Heart right ventricle (tissue), 16 donors: Measurements from ENCODE around the gene SCAMP4. TPM values are rescaled to one million over a fixed set of nuclear protein-coding genes. Genes with fewer than 3 reads are reported as not detected.

Experiments used
- ATAC-seq, 8 donors: fragments of 200-7000 bp; cut with Tn5 transposase; one replicate each; pipeline ENCODE4 v1.9.1; 2020; ENCODE audit warnings: mild to moderate bottlenecking in 8 of 8, moderate library complexity in 8 of 8, moderate number of reproducible peaks in 1 of 8
- DNase-seq, 2 donors: peaks; one replicate each; pipeline ENCODE4 v3.0.0-alpha.2; 2020
- H3K27ac ChIP-seq, 10 donors: fragments of 200-600 bp; sonication (generic) in 2 of 10; one replicate each; pipeline versions ENCODE4 v1.5.0 to v1.8.0; 2020 to 2022; ENCODE audit warnings: mild to moderate bottlenecking in 3 of 10
- H3K27me3 ChIP-seq, 7 donors: fragments of 200-600 bp; one replicate each; pipeline ENCODE4 v1.8.0; 2021 to 2022; ENCODE audit warnings: mild to moderate bottlenecking in 2 of 7
- H3K36me3 ChIP-seq, 9 donors: fragments of 200-600 bp; sonication (generic) in 1 of 9; one replicate each; pipeline versions ENCODE4 v1.5.0 to v1.8.0; 2020 to 2022; ENCODE audit warnings: mild to moderate bottlenecking in 2 of 9
- H3K4me1 ChIP-seq, 9 donors: fragments of 200-600 bp; sonication (generic) in 1 of 9; one replicate each; pipeline versions ENCODE4 v1.5.0 to v1.8.0; 2020 to 2022; ENCODE audit warnings: mild to moderate bottlenecking in 4 of 9
- H3K4me3 ChIP-seq, 10 donors: fragments of 200-600 bp; sonication (generic) in 2 of 10; one replicate each; pipeline versions ENCODE4 v1.5.0 to v1.8.0; 2020 to 2022; ENCODE audit warnings: mild to moderate bottlenecking in 7 of 10, moderate library complexity in 2 of 10
- H3K9me3 ChIP-seq, 11 donors: fragments of 200-600 bp in 10 of 11; sonication (generic) in 2 of 11; one replicate each; pipeline versions ENCODE4 v1.5.0 to v1.8.0; 2013 to 2022; ENCODE audit warnings: mild to moderate bottlenecking in 2 of 11, control low read depth in 1 of 11, moderate library complexity in 1 of 11
- WGBS, 2 donors: extraction: QIAGEN DNeasy Blood & Tissue Kit; methylation state at CpG; one replicate each; pipeline ENCODE4 v1.1.7; 2013; ENCODE audit warnings: inconsistent platforms in 1 of 2; 5-methylcytosine and 5-hydroxymethylcytosine counted together
- intact Hi-C, 10 donors: fragments of 100-400 bp; cut with DNase I; formaldehyde crosslinking; loops; one replicate each; pipeline versions ENCODE4 v1.11.1 to v1.14.2; 2022
- polyA plus RNA-seq, 2 donors: library from polyadenylated mRNA; stranded (reverse); fragments of 200-250 nt; gene quantifications; one replicate each; pipeline ENCODE4 v1.2.3, GENCODE V29; 2013
- total RNA-seq, 10 donors: library from RNA; stranded (reverse); fragmentation: NEBNext Ultra II Directional in 3 of 10; extraction: Animal tissue kit (Norgen Biotek cat#: 25700) in 3 of 10; gene quantifications; one replicate each; pipeline versions ENCODE4 v1.2.1 to v1.2.4, GENCODE V29; 2021 to 2023
- TF ChIP-seq, protein P1 (sequence below), 9 donors: fragments of 200-600 bp; sonication (generic) in 2 of 9; IDR thresholded peaks; one replicate each; pipeline versions ENCODE4 v1.5.0 to v1.8.0; 2021 to 2022; ENCODE audit warnings: antibody characterized with exemption in 9 of 9, mild to moderate bottlenecking in 5 of 9, moderate library complexity in 1 of 9
- donor health status: Arrhythmogenic right ventricular cardiomyopathy.
- donor health status: ischemic (EF 13 %, LVEDD 7.1; RV severe dilation, severe dysfunction).
- donor health status: healthy with polysubstance abuse.
- donor health status: DM: no; HTN: yes; CAD: no.
- donor health status: DM: no; HTN: no; CAD: no.
- donor health status: ischemic (EF 25% LVEDD 6.9; RV normal size, moderate dysfunction).
- donor health status: ischemic (EF 25% LVEDD 5.7; RV mildly dilated, moderate dysfunction).
- donor health status: healthy.
- donor health status: DM: yes; HTN: yes; CAD: no.
- donor health status: Ischemic cardiomyopathy.
- donor health status: ischemic (EF 35%, LVEDD 5.7; RV mildly dilated, moderate dysfunction).
- donor health status: nonischemic (EF 11% LVEDD 7.7; RV severe dilation, severe dysfunction).
- donor health status: DM: yes; HTN: yes; CAD: no.
- donor health status: PGD.
- donor health status: ischemic (EF 29% LVEDD 5.4; RV normal size, mild dysfunction).
- donor health status: nonischemic (EF 23%, LVEDD 6.1; RV moderate dilation, normal function).

The SCAMP4 gene
- total and polyA plus RNA-seq, 12 donors: 11.7 to 24.2 (median 15.8) TPM

DNA sequence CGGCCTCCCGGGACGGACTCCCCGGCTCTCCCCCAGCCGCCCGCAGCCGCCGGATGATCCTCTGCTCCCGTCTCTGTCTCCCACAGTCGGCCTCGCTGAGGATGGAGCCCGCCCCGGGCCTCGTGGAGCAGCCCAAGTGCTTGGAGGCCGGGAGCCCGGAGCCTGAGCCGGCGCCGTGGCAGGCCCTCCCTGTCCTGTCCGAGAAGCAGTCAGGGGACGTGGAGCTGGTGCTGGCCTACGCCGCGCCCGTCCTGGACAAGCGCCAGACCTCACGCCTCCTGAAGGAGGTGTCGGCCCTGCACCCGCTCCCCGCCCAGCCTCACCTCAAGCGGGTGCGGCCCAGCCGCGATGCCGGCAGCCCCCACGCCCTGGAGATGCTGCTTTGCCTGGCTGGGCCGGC is 6.8 kb downstream of the SCAMP4 start:
- Histone ChIP-seq H3K27me3 (no peaks in the 10 kb centered on the region), H3K36me3 (peaks cover 0 to 38% (median 7%) of the 10 kb centered on the region in 9 donors), H3K27ac (peak overlapping the region in 1 of 10 donors; percentile 70), H3K4me3 (no peak overlapping the region), H3K4me1 (peaks cover 0 to 24% (median 0%) of the 10 kb centered on the region in 9 donors), H3K9me3 (no peaks in the 10 kb centered on the region)
- no peak for DNase-seq
- no peak for ATAC-seq
- WGBS, 2 donors: 94 to 95% methylated on average over 37 of the region's 37 CpGs
- TF ChIP-seq, protein P1, sequence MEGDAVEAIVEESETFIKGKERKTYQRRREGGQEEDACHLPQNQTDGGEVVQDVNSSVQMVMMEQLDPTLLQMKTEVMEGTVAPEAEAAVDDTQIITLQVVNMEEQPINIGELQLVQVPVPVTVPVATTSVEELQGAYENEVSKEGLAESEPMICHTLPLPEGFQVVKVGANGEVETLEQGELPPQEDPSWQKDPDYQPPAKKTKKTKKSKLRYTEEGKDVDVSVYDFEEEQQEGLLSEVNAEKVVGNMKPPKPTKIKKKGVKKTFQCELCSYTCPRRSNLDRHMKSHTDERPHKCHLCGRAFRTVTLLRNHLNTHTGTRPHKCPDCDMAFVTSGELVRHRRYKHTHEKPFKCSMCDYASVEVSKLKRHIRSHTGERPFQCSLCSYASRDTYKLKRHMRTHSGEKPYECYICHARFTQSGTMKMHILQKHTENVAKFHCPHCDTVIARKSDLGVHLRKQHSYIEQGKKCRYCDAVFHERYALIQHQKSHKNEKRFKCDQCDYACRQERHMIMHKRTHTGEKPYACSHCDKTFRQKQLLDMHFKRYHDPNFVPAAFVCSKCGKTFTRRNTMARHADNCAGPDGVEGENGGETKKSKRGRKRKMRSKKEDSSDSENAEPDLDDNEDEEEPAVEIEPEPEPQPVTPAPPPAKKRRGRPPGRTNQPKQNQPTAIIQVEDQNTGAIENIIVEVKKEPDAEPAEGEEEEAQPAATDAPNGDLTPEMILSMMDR (IDR thresholded peaks at IDR 0.05): no peak
- intact Hi-C loops: no loop called here

GRCh38 chr19:1912760-1913505 is 7.7 kb downstream of the SCAMP4 start:
- 97 to 98% methylated on average over 73 to 77 of the region's 77 CpGs for WGBS, 2 donors
- intact Hi-C loops: no loop called here
- H3K4me3 ChIP-seq: no peak overlapping the region
- no peak overlapping the region for H3K27ac ChIP-seq
- no peak for ATAC-seq
- H3K9me3 ChIP-seq: no peaks in the 10 kb centered on the region
- DNase-seq: no peak
- H3K36me3 ChIP-seq: peaks cover 0 to 44% (median 7%) of the 10 kb centered on the region in 9 donors
- TF ChIP-seq, protein P1 (IDR thresholded peaks at IDR 0.05): no peak
- H3K4me1 ChIP-seq: peaks cover 0 to 20% (median 0%) of the 10 kb centered on the region in 9 donors
- H3K27me3 ChIP-seq: no peaks in the 10 kb centered on the region

GRCh38 chr19:1913781-1914577 is 8.8 kb downstream of the SCAMP4 start:
- Histone ChIP-seq H3K27me3 (no peaks in the 10 kb centered on the region), H3K36me3 (peaks cover 0 to 55% (median 11%) of the 10 kb centered on the region in 9 donors), H3K4me1 (peaks cover 0 to 20% (median 0%) of the 10 kb centered on the region in 9 donors), H3K9me3 (no peaks in the 10 kb centered on the region), H3K27ac (no peak overlapping the region), H3K4me3 (no peak overlapping the region)
- TF ChIP-seq, protein P1 (IDR thresholded peaks at IDR 0.05): no peak
- 90 to 92% methylated on average over 22 to 23 of the region's 23 CpGs for WGBS, 2 donors
- intact Hi-C loops: no loop called here
- no peak for ATAC-seq
- DNase-seq: no peak

GRCh38 chr19:1914826-1915341 is 9.7 kb downstream of the SCAMP4 start:
- no peak for DNase-seq

More at GRCh38 chr19:1914826-1915341, 9.7 kb downstream of the SCAMP4 start:
- intact Hi-C loops: no loop called here
- no peak overlapping the region for H3K4me3 ChIP-seq
- H3K27ac ChIP-seq: no peak overlapping the region
- TF ChIP-seq, protein P1 (IDR thresholded peaks at IDR 0.05): no peak
- H3K36me3 ChIP-seq: peaks cover 0 to 64% (median 18%) of the 10 kb centered on the region in 9 donors
- H3K9me3 ChIP-seq: no peaks in the 10 kb centered on the region
- ATAC-seq: no peak
- 95 to 96% methylated on average over 22 to 23 of the region's 23 CpGs for WGBS, 2 donors
- peaks cover 0 to 12% (median 0%) of the 10 kb centered on the region in 9 donors for H3K4me1 ChIP-seq
- H3K27me3 ChIP-seq: no peaks in the 10 kb centered on the region
